IPS-18c (cell line): Measurements from ENCODE around the gene PRH2.

Experiments
- H3K4me3 ChIP-seq: 2 replicates; pipeline ENCODE4 v1.7.0; 2013; ENCODE audit warnings: low read depth, mild to moderate bottlenecking, low read length, moderate library complexity; ENCODE audit not compliant: insufficient read depth
- H3K9me3 ChIP-seq: one replicate; pipeline ENCODE4 v1.6.1; 2013; ENCODE audit warnings: mild to moderate bottlenecking, low read length, moderate library complexity; ENCODE audit not compliant: control insufficient read depth, insufficient read depth

PRH2 gene

DNA sequence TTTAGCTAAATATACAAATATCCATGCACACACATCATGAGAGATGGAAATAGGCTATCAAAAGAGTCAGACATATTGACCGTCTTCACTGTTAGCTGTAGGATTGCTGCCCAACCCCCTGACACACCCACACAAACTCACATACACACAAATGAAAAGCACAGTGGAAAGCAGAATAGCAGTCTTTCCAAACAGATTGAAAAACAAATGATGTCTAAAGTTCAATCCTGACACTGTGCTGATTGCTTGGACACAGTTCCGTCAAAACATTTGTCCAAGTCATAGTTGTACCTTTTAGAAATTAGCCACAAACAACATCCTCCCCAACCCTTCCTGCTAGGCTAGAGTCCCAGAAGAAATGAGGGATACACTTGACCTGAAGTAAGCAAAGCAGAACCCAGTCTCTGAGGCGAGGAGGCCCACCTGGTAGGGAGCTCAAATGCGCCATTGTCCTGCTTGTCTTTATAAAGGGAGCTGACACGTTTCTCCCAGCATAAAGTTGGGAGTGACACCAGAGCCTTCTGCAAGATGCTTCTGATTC is at the start of gene PRH2:
Gene PRH2 (plus strand): TSS at position 491 of the 541 bp plus-strand sequence. CDS start 38 bp downstream, at position 529.
- H3K9me3 ChIP-seq = no peaks in the 10 kb centered on the region
- no peak within 1 kb of the TSS for H3K4me3 ChIP-seq

DNA sequence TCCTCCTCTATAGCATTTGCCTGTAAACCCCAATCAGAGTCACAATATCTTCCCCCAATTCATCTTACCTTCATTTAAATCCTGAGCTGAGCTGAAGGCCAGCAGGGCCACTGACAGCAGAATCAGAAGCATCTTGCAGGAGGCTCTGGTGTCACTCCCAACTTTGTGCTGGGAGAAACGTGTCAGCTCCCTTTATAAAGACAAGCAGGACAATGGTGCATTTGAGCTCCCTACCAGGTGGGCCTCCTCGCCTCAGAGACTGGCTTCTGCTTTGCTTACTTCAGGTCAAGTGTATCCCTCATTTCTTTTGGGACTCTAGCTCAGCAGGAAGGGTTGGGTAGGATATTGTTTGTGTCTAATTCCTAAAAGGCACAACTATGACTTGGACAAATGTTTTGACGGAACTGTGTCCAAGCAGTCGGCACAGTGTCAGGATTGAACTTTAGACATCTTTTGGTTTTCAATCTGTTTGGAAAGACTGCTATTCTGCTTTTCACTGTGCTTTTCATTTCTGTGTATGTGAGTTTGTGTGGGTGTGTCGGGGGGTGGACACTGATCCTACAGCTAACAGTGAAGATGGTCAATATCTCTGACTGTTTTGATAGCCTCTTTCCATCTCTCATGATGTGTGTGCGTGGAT is 44.8 kb upstream of the PRH2 start, which contains the start of gene PRH1:
Gene PRH1 (minus strand): TSS at position 170 of the 640 bp plus-strand sequence. CDS start 38 bp downstream, at position 132.
- no peaks in the 10 kb centered on the region for H3K9me3 ChIP-seq
- no peak within 1 kb of the TSS for H3K4me3 ChIP-seq

DNA sequence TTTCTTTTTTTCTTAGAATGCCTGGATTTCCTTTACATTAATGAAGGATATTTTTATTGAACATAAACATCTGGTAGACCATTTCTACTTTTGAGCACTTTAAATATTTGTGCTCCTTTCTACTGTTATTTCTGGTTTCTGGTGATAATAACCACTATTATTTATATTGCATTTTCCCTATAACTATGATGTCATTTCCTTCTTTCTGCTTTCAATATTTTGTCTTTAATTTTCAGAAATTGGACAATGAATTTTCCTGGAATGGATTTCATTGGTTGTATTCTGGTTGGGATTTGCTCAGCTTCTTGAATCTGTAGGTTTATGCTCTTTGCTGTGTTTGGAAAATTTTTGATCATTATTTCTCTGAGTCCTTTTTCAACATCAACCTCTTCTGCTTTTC is 39.8 kb upstream of the PRH2 start:
- Histone ChIP-seq H3K4me3 (no peak overlapping the region), H3K9me3 (no peaks in the 10 kb centered on the region)

DNA sequence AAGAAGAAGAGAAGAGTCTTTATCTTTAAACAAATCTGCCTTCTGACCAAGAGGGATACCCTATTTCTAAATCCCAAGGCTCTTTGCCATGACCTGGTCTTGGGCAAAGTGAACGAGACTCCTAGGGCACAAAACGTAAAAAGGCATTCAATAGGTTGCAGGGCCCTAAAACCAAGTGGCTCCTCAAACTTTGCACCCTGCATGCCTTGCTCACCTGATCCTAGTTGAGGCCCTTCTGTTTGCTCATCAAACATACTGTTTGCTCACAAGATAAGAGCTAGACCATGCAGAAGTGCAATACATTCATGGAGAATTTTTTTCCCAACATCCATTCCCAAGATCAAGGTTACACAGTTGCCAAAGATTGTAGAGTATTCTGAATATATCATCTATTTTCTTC is 37.1 kb upstream of the PRH2 start:
- H3K4me3 ChIP-seq = no peak overlapping the region
- no peaks in the 10 kb centered on the region for H3K9me3 ChIP-seq

DNA sequence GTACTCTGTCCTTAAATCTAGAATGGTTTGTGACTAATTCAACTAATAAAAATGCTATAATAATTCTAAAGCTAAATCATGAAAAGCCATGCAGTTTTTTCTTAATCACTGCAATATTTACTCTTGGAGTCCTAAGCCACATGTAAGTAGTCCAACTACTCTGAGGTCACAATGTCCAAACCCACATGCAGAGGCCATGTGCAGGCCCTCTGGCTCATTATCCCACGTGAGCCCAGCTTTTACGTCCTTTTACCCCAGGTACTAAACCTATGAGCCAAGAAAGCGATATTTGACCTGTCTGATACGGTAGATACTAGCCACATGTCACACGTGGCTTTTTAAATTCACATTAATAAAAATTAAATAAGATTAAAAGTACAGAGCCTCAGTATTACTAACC is 32.2 kb upstream of the PRH2 start:
- no peak overlapping the region for H3K4me3 ChIP-seq

DNA sequence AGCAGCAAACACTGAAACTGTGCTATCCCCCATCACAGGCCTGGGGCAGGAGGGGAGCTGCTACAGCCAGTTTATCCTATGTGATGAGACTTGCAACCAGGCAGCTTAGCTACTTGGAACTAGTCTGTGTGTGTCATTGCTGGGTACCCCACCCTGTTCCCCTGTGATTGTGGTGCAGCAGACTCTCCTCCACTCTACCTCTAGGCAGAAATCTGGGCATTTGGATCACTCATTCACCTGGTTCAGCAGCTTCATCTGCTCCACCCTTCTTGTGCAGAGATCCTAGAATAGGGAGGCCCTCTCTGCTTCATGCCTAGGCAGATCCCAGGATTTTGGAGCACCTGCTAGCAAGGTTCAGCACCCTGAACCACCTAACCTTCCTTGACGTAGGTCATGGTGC is 28.5 kb upstream of the PRH2 start:
- H3K9me3 ChIP-seq = no peaks in the 10 kb centered on the region
- H3K4me3 ChIP-seq = no peak overlapping the region

More for the DNA sequence above, 32.2 kb upstream of the PRH2 start:
- no peaks in the 10 kb centered on the region for H3K9me3 ChIP-seq

DNA sequence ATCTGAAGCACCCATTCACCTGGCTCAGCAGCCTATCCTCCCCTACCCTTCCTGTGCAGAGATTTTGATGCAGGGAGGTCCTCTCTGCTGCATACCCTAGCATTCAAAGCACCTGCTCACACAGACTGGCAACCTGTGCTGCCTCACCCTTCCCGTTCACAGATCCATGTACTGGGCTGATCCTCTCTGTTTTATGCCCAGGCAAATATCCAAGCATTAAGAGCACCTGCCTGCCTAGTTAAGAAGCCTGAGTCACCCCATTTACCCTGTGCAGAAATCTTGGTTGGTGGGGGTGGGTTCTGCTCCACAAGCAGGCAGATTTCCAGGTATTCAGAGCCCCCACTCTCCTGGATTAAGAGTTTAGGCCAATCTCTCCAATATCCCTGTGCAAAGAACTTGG is 28.1 kb upstream of the PRH2 start:
- Histone ChIP-seq H3K9me3 (no peaks in the 10 kb centered on the region), H3K4me3 (no peak overlapping the region)

DNA sequence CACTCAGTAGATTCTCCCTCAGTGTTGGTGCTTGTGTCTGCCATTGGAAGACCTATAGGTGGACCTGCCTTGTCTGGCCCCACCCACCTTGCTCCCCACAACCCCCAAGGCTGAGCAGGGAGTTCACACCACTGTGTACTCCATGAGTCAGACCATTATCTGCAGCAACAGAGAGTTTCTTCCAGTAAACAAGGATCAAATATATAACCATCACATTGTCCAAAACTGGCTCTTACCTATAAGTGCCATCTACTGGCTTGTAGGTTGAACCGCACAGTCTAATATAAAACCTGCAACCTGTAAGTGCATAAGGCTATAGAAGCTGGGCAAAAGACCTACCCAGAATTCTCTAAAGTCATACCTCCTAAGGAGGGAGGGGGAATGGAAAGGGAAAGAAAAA is 27.6 kb upstream of the PRH2 start:
- no peaks in the 10 kb centered on the region for H3K9me3 ChIP-seq
- no peak overlapping the region for H3K4me3 ChIP-seq

DNA sequence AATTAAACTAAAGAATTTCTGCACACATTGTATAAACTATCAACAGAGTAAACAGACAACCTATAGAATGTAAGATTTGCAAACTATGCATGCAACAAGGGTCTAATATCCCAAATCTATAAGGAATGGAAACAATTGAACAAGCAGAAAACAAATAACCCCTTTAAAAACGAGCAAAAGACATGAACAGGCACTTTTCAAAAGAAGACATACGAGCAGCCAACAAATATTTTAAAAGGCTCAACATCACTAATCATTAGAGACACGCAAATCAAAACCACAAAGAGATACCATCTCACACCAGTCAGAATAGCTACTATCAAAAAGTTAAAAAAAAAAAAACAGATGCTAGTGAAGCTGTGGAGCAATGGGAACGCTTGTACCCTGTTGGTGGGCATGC is 24.4 kb upstream of the PRH2 start:
- H3K9me3 ChIP-seq = no peaks in the 10 kb centered on the region
- no peak overlapping the region for H3K4me3 ChIP-seq

DNA sequence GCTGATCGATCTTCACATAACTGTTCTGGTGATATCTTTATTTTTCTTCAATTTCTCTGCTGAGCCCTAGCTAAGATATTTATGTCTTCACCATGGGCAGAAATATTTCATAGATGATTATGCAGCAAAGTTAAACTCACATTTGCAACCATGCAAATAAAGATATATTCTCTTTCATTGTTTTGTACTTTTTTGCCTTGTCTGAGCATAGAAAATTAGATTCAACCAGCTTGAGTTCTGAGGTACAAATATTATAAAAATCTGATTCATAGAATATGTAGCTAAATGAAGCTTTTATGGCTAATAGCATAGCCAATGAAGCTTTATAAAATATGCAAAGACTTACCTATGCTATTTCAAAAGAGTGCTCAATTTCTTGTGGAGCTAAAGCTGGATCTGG is 19.6 kb upstream of the PRH2 start, which contains the start of gene TAS2R13:
Gene TAS2R13 (minus strand): TSS at position 101 of the 400 bp plus-strand sequence. CDS start 264 bp downstream, outside the sequence.
- H3K4me3 ChIP-seq = no peak within 1 kb of the TSS
- H3K9me3 ChIP-seq = no peaks in the 10 kb centered on the region

DNA sequence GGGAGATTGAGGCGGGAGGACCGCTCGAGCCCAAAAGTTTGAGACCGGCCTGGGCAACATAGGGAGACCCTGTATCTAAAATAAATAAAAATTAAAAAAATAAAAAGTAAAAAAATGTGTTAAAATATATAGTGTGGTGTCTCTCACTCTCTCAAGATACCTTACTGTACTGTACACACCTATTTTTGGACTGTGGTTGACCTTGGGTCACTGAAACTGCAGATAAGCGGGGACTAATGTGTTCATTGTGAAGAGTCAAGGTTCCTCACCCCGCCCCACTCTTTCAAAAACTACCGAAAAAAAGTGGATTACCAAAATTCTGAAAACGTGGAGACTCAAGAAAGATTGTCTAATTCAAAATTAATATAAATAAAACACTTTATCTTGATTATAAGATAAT is 18.7 kb upstream of the PRH2 start:
- H3K9me3 ChIP-seq = no peaks in the 10 kb centered on the region
- no peak overlapping the region for H3K4me3 ChIP-seq

DNA sequence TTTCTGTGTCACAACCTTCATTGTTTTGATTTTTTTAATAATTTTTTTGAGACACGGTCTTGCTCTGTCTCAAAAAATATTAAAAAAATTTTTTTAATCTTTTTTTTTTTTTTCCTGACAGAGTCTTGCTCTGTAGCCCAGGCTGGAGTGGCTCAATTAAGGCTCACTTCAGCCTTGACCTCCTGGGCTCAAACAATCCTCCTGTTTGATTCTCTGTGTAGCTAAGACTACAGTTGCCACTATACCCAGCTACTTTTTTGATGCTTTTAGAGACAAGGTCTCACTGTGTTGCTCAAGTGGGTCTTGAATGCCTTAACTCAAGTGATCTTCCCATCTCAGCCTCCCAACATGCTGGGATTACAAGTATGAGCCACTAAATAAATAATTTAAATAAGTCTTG is 9.2 kb upstream of the PRH2 start:
- Histone ChIP-seq H3K9me3 (no peaks in the 10 kb centered on the region), H3K4me3 (no peak overlapping the region)

DNA sequence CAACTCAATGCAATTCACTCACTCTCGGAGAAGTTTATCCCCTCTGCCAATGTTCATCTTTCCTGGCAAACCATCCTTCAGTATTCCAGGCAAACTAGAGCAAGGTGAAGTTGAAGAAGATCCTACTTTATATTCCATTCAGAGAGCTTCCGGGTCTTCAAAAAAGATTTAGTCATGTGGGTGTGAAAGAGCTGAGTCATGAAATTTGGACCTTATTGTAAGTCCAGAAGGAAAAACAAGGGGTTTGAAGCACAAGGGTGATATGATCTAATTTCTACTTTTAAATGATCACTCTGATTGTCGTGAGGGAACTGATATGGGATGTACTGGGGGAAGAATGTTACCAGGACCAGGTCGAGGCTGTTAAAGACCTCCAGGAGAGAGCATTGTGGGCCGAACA is 2.8 kb upstream of the PRH2 start:
- Histone ChIP-seq H3K4me3 (no peak overlapping the region), H3K9me3 (no peaks in the 10 kb centered on the region)

DNA sequence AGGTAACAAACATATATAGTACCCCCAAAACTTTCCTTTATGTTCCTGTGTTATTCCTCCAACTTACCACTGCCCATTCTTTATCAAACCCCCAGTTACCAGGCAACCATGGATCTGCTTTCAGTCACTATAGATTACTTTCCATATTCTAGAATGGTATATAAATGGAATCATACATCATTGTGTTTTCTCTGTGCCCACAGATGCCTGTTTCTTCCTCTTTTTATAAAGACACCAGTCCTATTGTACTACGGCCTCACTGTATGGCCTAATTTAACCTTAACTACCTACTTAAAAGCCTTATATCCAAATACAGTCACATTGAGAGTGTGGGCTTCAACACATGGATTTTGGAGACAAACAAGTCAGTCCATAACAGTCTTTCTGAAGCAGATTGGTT is 7.5 kb downstream of the PRH2 start:
- no peak overlapping the region for H3K4me3 ChIP-seq
- no peaks in the 10 kb centered on the region for H3K9me3 ChIP-seq

DNA sequence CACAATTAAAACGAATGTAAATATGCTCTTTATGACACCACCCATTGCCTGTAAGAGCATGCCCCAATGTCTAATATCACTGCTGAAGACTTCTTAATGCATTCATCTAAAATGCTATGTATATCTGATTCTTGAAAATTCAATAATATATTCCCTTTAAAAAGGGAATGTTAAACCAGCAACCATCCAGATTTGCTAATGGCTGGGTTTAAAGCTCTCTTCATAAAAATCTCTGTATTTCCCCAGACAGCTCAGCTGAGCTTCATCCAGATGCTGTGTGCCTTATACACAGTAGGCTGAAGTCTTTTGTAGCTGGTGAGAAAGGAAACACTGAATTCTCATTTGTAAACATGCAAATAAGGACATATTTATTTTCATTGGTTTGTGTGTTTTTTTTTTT is 10.1 kb downstream of the PRH2 start, which contains the start of gene TAS2R14:
Gene TAS2R14 (minus strand): TSS at position 101 of the 400 bp plus-strand sequence. CDS start 56 bp downstream, at position 45.
- H3K4me3 ChIP-seq = no peak within 1 kb of the TSS
- no peaks in the 10 kb centered on the region for H3K9me3 ChIP-seq

DNA sequence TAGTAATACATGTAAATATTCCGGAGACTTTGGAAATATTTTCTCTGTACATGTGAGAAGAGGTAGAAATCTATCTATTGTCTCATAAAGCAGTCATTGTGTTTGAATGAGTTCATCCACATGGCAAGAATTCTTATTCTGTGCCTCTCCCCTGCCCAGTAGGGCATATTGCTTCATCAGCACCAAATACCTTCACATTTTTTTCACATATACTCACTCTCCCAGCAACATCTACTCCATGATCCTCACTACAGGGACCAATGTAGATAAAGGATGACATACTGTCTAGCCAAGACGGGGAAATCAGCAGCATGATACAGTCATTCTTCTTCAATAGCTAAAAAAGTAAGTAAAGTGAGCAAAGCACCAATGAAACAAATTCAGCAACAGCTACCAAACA is 11.4 kb downstream of the PRH2 start:
- Histone ChIP-seq H3K9me3 (no peaks in the 10 kb centered on the region), H3K4me3 (no peak overlapping the region)

DNA sequence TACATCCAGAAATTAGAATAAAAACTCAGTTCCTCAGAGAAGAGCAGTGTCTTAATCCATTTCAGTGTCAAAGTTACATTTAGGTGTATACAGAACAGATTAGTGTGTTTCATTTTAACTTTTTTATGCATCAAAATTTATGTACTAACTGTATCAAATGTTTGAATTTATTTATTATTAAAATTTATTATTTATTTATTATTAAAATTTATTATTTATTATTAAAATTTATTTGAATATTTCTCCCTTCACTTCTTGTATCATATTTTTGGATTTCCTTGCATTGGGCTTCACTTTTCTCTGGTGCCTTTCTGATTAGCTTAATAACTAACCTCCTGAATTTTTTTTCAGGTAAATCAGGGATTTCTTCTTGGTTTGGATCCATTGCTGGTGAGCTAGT is 12.3 kb downstream of the PRH2 start:
- Histone ChIP-seq H3K9me3 (peaks cover 3% of the 10 kb centered on the region), H3K4me3 (no peak overlapping the region)

DNA sequence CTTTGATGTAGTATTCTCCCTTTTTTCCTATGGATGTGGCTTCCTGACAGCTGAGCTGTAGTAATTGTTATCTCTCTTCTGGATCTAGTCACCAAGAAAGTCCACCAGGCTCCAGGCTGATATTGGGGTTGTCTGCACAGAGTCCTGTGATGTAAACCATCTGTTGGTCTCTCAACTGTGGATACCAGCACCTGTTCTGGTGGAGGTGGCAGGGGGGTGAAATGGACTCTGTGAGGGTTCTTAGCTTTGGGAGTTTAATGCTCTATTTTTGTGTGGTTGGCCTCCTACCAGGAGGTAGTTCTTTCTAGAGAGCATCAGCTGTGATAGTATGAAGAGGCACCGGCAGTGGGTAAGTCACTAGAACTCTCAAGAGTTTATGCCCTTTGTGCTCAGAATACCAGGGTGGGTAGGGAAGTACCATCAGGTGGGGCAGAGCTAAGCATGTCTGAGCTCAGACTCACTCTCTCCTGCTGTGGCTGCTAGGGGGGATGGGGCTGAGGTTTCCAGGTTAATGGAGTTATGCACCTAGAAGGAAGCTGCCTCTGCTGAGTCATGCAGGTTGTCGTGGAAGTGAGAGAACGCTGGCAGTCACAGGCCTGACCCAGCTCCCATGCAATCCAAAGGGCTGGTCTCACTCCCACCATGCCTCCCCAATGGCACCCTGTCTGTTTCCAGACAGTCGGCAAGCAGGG is 13.0 kb downstream of the PRH2 start:
- Histone ChIP-seq H3K9me3 (peaks cover 6% of the 10 kb centered on the region), H3K4me3 (no peak overlapping the region)
